IPS-18c (cell line): ENCODE data around the gene STRA8.
"Not testable (repeated sequence)": the region's sequence is repeated elsewhere in the genome, so short reads cannot be mapped to it uniquely, and the experiment has no call there.

Source experiments
- H3K4me3 ChIP-seq: 2 replicates; pipeline ENCODE4 v1.7.0; 2013; ENCODE audit warnings: low read depth, mild to moderate bottlenecking, low read length, moderate library complexity; ENCODE audit not compliant: insufficient read depth
- H3K9me3 ChIP-seq: one replicate; pipeline ENCODE4 v1.6.1; 2013; ENCODE audit warnings: mild to moderate bottlenecking, low read length, moderate library complexity; ENCODE audit not compliant: control insufficient read depth, insufficient read depth

The STRA8 gene

DNA sequence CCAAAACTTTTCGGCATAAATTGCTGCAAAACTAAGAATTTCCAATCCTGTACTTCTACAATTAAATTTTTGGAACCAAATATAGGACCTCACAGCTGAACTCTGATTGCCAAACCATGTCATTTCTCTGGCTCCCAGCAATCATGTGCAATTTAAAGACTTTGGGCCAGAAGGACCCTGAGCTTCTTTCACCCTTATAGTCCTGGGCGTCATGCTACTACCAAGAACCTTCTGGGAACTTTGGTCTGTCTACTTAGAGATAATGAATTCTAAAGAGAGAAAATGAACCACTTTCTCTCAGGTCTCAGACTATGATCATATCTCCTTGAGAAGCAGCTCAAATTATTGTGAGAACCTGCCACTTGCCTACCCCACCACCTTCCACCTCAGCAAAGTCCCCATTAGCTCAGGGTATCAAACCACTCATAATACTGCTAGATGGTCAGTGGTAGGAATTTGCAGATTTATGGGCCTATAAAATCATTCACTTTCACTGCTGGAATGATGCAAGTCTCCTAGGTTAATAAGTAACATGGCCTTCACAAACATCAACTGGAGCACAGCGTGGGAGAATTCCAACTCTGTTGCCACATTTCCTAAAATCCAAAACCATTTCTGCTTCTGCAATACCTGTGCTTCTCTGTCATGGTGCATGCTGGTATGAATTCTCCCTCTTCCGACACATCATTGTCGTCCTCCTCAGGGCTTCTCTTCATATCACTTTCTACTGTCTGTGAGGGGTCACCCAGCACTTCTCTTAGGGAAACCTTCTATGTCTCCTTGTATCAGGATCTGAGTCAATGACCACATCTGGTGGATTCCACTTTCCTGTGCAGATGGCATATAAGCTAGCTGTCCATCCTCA, 15.8 kb upstream of the STRA8 start:
- H3K9me3 ChIP-seq: no peaks in the 10 kb centered on the region
- no peak overlapping the region for H3K4me3 ChIP-seq

DNA sequence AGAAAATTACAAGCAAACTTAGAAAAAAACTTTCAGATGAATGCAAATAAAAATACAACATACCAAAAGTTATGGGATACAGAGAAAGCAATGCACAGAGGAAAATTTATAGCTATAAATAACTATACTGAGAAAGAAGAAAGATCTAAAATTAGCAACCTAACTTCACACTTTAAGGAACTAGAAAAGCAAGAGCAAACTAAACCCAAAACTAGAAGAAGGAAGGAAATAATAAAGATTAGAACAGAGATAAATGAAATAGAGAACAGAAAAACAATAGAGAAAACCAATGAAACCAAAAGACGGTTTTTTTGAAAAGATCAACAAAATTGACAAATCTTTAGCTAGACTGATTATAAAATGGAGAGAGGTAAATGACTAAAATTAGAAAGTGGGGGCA, 9.6 kb upstream of the STRA8 start:
- Histone ChIP-seq H3K9me3 (no peaks in the 10 kb centered on the region), H3K4me3 (no peak overlapping the region)

DNA sequence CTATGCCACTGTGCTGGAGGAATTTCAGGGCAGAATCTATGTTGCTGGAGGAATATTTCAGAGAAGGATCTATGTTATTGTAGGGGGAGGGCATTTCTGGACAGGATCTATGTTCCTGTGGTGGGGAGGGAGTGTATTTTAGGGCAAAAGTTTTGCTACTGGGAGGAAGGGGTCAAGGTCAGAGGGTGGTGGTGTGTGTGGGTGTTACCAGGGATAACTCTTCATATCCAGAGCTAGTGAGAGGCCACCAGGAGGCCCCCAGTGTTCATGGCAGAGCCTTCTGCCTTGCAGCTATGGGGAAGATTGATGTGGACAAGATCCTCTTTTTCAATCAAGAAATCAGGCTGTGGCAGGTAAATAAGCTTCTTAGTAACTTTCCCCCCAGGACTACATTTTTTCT, 2.0 kb upstream of the STRA8 start:
- Histone ChIP-seq H3K9me3 (no peaks in the 10 kb centered on the region), H3K4me3 (no peak overlapping the region)

DNA sequence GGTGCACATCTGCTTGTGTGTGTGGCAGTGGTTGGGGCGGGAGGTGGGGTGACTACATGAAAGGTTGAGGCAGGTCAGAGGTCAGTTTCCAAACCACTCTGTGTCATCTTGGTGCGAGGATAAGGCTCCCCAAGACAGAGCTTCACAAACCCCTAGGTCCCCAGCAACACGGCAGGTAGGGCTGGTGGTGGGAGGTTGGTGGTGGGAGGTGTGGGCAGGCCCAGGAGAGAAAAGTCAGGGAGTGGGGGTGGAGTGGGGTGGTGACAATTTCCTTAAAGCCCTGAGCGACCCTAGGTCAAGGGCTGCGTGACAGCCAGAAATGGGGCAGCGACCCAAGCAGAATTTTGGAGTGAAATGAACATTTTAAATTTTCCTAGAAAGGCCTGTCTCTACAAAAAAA, 1.6 kb upstream of the STRA8 start:
- no peak overlapping the region for H3K4me3 ChIP-seq
- no peaks in the 10 kb centered on the region for H3K9me3 ChIP-seq

DNA sequence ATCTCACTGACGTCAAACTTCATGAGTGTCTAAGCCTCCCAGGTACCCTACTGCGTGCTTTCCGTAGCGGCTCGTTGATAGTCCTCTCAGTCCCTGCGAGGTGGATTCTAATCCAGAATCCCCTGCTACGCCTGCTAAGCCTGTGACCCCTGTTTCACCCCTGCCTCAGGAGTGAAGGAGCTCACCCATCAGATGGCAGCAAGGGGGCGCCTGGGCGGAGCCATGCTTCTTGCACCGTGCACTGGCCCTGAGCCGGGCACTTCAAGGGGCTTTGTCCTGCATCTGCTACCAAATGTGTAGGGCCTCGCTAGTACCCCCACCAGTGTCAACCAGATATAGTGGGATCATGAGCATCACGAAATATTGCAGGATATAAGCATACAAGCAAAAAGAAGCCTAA, 918 bp upstream of the STRA8 start:
- Histone ChIP-seq H3K4me3 (no peak overlapping the region), H3K9me3 (no peaks in the 10 kb centered on the region)

DNA sequence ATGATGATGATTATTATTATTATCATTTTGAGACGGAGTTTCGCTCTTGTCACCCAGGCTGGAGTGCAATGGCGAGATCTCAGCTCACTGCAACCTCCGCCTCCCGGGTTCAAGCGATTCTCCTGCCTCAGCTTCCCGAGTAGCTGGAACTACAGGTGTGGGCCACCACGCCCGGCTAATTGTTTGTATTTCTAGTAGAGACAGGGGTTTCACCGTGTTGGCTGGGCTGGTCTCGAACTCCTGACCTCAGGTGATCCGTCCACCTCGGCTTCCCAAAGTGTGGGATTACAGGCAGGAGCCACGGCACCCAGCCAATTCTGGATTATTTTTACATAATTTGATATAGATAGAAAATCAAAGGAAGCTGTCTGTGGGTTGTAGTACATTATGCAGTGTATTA, 457 bp downstream of the STRA8 start:
- not testable (repeated sequence) for H3K4me3 ChIP-seq, H3K9me3 ChIP-seq

DNA sequence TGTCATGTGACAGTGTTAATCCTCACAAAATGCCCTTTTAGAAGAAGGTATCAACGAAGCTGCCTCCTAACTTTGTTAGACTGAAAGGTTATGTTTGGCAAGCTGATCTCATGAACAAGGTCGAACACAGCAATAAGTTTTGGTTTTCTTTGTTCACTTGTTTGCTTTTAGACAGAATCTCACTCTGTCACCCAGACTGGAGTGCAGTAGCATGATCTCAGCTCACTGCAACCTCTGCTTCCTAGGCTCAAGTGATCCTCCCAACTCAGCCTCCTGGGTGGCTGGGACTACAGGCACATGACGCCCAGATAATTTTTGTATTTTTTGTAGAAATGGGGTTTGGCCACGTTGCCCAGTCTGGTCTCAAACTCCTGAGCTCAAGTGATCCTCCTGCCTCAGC, 1.1 kb downstream of the STRA8 start:
- Histone ChIP-seq H3K9me3 (no peaks in the 10 kb centered on the region), H3K4me3 (no peak overlapping the region)

DNA sequence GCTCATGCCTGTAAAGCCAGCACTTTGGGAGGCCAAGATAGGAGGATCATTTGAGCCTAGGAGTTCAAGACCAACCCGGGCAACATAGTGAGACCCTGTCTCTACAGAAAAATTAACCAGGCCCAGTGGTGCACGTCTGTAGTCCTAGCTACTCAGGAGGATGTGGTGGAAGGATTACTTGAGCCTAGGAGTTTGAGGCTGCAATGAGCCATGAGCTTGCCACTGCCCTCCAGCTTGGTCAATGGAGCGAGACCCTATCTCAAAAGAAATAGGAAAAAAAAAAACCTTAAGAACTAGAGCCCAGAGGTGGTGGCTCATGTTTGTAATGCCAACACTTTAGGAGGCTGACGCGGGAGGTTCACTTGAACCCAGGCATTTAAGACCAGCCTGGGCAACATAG, 2.2 kb downstream of the STRA8 start:
- Histone ChIP-seq H3K9me3 (no peaks in the 10 kb centered on the region), H3K4me3 (no peak overlapping the region)

DNA sequence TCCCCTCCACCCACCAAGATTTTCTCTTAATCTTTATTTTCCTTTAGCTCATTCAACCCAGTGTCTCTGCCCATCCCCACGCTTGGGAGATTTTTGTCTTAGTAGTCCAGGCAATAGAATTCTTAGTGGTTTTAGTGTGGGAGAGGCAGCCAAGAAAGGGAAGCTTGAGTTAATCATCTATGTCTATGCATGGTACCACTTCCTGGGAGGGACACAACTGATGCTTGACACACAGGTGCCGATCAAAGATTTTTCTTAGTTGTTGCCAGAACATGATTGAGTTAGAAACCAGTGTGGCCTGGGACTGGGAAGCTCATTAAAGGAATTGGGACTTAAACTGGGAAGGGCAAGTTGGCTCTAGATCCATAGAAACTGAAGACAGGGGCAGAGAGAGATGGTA, 3.1 kb downstream of the STRA8 start:
- Histone ChIP-seq H3K4me3 (no peak overlapping the region), H3K9me3 (no peaks in the 10 kb centered on the region)

DNA sequence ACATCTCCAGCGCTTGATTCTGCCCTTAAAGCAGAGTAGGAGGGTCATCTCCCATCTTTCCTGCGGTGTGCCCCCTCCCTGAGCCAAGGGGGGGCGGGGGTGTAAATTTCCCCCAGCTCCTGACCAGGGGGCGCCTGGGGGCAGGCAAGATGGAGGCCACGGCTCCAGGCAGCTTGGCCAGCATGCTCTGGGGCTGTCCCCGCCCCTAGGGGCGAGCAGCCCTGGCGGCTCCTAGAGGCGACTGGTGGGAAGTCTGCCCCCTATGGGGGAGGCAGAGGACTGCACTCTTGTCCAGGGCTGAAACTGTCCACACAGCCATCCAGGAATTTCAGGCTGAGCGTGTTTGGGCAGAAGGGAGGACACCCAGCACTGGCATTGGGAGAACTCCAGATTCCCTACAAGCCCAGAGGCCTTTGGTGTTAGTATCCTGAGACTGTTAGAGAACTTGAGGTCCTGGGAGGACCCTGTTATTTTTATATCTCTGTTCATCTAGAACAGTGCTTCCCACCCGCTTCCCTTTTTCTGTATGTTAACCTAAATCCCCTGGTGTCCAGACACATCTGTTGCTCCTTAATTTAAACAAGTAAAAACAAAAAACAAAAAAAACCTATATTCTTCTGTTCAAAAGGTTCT, 4.6 kb downstream of the STRA8 start:
- no peaks in the 10 kb centered on the region for H3K9me3 ChIP-seq

DNA sequence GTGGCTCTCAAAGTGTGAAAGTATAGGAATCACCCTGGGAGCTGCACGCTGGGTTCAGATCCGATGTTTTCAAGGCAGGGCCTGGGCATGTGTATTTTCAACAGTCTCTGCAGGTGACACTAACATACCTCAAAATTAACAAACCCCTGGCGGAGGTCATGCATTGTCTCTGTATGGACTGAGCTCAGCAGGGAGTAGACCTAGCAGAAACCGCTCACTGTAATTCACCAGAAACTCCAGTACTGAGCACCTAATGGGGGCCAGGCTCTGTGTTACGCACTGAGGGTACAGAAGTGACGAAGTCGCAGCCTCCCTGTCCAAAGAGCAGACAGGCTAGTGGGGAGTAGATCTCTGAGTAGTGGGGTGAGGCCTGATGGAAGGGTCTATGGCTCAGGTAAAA, 5.6 kb downstream of the STRA8 start:
- H3K9me3 ChIP-seq: no peaks in the 10 kb centered on the region

More for the DNA sequence above, 4.6 kb downstream of the STRA8 start:
- H3K4me3 ChIP-seq: no peak overlapping the region

DNA sequence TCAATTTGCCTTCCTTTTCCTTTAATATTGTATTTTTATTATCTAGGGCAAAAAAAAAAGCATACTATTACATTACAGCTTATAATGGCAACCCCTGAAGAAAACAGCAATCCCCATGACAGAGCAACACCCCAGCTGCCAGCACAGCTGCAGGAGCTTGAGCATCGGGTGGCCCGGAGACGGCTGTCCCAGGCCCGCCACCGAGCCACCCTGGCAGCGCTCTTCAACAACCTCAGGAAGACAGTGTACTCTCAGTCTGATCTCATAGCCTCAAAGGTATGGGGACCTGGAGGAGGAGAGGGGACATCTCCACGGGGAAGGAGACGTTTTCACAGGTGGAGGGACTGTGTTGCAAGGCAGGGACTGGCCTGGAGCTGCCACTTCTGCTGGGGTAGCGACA, 6.8 kb downstream of the STRA8 start:
- no peak overlapping the region for H3K4me3 ChIP-seq
- H3K9me3 ChIP-seq: no peaks in the 10 kb centered on the region

More for the DNA sequence above, 5.6 kb downstream of the STRA8 start:
- no peak overlapping the region for H3K4me3 ChIP-seq

DNA sequence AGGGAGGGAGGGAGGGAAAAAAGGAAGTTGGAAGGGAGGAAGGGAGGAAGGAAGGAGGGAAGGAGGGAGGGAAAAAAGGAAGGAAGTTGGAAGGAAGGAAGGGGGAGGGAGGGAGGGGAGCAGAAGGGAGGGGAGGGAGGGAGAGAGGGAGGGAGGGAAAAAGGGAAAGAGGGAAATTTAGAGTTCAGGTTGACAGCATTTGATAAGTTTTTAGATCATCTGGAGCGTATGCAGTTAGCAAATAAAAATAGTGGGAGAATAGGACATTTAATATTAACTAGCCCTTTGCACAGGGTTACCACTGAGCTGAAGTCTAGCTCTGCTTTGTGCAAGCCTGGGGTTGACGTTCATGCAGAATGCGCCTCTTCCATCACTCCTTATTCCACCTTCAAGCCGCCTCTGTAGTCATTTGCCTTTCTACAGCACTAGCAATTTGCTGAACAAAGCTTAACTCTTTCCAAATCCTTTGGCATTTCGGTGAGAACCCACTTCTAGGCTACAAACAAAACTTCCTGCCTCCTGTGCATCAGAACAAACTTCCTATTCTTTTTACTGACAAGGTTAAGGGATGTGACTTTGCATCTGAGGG, 8.6 kb downstream of the STRA8 start:
- H3K4me3 ChIP-seq: no peak overlapping the region

DNA sequence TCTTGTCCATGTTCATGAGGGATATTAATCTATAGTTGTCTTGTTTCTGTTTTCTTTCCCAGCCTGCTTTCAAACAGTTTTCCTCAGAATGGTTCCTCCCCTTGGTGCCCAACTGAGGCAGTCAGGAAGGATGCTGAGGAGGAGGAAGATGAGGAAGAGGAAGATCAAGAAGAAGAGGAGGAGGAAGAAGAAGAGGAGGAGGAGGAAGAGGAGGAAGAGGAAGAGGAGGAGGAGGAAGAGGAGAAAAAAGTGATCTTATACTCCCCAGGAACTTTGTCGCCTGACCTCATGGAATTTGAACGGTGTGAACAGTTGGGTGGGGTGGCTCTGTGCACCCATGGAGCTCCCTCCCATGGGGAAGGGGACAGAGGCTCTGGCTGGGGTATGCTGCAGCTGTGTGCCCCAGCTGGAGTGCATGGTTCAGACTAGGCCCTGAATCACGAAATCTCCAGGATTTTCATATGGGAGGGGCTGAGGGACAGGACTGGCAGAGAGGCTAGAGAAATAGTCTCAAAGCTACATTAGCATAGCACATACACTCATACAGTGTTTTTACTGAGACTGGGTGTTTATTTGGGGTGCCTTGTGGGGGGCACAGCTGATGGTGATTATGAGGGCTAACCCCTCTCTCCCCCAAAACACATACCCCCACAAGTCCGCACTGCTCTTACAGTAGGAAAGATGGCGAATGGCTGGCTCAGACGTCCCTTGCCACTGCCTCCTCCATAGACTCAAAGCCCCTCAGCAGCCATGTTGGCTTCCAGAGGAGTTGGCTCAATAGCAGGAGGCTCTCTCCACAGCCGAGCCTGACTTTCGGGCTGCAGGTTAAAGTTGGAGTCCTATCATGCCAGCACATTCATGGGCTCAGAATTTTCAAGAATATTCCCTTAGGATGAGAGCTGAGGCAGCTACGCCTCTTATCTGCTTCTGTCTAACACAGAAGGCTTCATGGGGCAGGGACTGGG, 11.9 kb downstream of the STRA8 start:
- H3K4me3 ChIP-seq: no peak overlapping the region

More for the DNA sequence above, 8.6 kb downstream of the STRA8 start:
- no peaks in the 10 kb centered on the region for H3K9me3 ChIP-seq

DNA sequence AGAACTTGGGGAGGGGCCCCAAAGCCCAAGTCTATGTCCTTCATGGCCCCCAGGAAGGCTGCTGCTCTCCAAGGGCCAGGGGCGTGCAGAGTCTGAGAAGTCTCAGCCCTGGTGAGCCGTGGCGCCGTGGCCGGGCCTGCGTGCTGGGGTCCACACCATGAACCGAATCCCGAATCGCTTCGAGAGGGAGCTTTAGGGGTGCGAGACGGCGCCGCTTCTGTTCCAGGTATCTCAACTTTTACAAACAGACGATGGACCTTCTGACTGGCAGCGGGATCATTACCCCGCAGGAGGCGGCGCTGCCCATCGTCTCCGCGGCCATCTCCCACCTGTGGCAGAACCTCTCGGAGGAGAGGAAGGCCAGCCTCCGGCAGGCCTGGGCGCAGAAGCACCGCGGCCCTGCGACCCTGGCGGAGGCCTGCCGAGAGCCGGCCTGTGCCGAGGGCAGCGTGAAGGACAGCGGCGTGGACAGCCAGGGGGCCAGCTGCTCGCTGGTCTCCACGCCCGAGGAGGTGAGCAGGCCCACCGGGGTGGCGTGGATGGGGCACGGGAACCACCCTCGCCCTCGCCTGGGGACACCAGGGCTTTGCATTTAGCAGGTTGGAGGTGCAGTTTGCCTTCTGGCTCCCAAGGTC, 12.7 kb downstream of the STRA8 start:
- no peaks in the 10 kb centered on the region for H3K9me3 ChIP-seq
- no peak overlapping the region for H3K4me3 ChIP-seq

More for the DNA sequence above, 11.9 kb downstream of the STRA8 start:
- H3K9me3 ChIP-seq: no peaks in the 10 kb centered on the region

DNA sequence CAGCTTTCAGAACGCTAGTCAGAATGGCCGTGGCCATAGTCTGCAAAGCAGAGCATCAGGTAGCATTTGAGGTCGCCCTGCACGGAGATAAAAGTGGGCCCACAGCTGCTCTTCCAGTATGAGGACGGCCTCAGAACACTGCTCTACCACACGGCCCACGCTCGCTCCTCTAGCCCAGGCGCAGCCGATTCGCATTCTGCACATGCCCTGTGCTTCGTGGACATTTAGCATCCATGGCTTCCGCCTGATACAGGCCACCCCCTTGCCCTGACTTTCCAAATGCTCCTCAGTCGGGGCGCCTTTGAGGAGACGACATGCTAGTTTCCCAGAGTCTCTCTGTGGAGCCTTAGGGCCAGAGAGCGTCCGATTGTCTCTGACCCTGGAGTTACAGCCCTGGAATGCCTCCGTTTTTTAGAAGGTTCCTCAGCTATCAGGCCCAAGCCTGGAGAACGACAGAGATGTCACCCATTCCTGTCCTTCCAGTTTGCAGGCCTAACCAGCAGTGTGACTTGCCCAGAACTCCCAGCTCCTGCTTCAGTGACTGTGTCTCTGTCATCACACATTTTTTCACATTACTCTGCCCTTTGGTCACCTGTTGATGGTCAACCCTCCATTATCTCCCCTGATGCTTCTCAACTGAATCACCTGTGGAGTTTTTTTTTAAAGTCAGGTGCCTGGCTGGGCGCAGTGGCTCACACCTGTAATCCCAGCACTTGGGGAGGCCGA, 14.3 kb downstream of the STRA8 start:
- no peak overlapping the region for H3K4me3 ChIP-seq
- H3K9me3 ChIP-seq: no peaks in the 10 kb centered on the region
